HG02852 (cell line): ENCODE results near the gene BRSK2.
"Not testable (repeated sequence)": the region's sequence is repeated elsewhere in the genome, so short reads cannot be mapped to it uniquely, and the experiment has no call there.

Experiments
- ATAC-seq: cut with Tn5 transposase; IDR thresholded peaks from one replicate; pipeline ENCODE4 v1.9.1; 2021; ENCODE audit warnings: mild to moderate bottlenecking, moderate library complexity; ENCODE audit not compliant: unreplicated experiment

The BRSK2 gene

DNA sequence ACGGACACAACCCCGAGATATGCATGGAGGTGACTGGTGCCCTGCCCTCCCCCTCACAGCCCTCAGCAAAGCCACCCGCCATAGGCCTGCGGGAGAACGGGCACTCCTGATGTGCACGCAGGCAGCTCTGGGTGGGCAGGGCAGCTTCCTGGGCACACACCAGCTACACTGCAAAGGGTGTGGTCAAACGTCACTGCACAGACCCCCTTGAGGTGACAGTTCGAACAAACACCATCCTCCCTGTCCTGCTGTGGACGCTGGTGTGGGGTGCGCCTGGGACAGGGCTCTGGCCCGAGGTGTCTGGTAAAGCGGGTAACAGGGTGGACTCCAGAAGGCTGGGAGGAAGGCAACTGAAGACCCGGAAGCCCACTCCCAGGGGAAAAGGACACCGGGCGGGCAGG, 118.8 kb downstream of the BRSK2 start:
- ATAC-seq, result no peak

GRCh38 chr11:1508986-1509385, 119.3 kb downstream of the BRSK2 start:
- no peak for ATAC-seq

GRCh38 chr11:1509626-1510255, 120.0 kb downstream of the BRSK2 start:
- no peak for ATAC-seq

- ATAC-seq, result not testable (repeated sequence)
Observed at GRCh38 chr11:1510351-1510750, 120.6 kb downstream of the BRSK2 start.

- ATAC-seq, result no peak
Observed at GRCh38 chr11:1510928-1511327, 121.2 kb downstream of the BRSK2 start.

GRCh38 chr11:1511937-1512496, 122.3 kb downstream of the BRSK2 start:
- ATAC-seq, result no peak
